MM.1S (cell line): ENCODE data around the gene HCN4.

Experiments used
- CTCF ChIP-seq: fragments of 300-600 bp; sonication (generic); IDR thresholded peaks from 2 replicates; pipeline ENCODE4 v1.5.1; 2016; ENCODE audit warnings: antibody characterized with exemption, low read length, mixed read lengths
- EZH2 ChIP-seq: fragments of 300-600 bp; sonication (generic); optimal IDR thresholded peaks from 2 replicates; pipeline ENCODE3; 2017; ENCODE audit warnings: low read depth, mild to moderate bottlenecking, antibody characterized with exemption, low read length, mixed read lengths
- EZH2phosphoT487 ChIP-seq: fragments of 300-600 bp; sonication (generic); IDR thresholded peaks from 2 replicates; pipeline ENCODE4 v1.6.1; 2018; ENCODE audit warnings: antibody characterized with exemption, low read length

DNA sequence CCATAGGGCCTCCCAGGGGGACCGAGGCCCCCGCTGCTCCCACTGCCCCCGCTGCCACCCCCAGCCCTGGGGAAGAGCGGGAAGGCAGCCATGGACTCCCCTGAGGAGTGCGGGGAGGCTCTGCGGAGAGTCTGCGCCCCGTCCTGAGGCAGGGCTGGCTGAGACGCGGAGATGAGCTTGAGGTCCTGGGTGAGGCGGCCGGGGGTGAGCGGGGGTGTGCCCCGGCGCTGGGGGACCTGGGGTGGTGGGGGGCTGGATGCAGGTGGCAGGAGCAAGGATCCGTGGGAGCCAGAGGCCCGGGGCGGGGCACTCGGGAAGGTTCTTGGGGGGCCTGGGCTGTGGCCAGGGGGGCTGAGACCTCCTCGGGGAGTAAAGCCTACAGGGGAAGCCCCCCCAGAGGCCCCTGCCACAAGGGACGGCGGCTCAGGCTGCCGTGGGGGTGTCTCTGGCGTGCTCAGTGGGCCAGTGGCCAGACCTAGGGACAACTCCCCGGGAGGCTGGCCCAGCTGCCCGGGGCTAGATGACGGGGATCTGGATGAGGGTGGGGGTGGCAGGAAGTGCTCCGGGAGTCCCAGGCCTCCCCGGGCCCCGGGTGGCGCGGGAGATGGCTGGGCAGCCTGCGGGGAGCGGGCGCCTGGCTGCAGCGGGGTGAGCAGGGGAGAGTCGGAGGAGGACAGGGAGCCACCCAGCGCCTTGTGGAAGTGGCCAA lies 45.9 kb downstream of the HCN4 start:
- TF ChIP-seq EZH2phosphoT487 (no peak), CTCF (no peak), EZH2 (no peak)
